Stimulated activated CD8-positive, alpha-beta memory T cell treated with anti-CD3 and anti-CD28 coated beads, Interleukin-15, amount 100 ng/mL, for 1 hour (primary cell): Measurements from ENCODE around the gene TMEM182.

Experiments
- DNase-seq: peaks from one replicate; pipeline ENCODE4 v3.0.0-alpha.2; 2020; ENCODE audit warnings: low read depth

The TMEM182 gene

DNA sequence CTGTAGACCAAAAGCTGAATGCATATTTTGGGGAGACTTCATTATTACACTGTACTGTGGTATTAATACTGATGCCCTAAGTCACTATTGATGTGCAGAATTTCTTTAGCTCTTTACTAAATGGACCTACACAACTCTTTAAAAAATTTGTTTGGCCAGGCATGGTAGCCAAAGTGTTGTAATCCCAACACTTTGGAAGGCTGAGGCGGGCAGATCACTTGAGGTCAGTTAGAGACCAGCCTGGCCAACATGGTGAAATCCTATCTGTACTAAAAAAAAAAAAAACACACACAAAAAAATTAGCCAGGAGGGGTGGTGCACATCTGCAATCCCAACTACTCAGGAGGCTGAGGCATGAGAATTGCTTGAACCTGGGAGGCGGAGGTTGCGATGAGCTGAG, 6.4 kb downstream of the TMEM182 start:
- no peak for DNase-seq

DNA sequence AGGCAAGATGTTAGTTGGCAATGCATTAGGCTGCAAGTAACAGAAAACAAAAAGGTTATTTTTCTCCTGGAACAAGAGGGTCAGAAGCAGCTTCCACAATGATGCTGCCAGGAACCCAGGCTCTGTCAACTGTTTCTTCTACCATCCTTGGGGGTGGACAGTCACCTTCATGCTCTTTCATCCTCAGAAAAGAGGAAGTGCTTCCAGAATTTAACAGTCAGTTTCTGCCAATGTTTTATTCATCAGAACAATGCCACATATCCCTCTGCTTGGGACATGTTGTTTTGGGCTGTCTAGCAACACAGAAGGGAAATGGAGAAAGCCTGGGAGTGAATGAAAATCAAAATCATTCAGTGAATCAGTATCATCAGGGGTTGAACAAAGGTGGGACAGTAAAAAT, 7.1 kb downstream of the TMEM182 start:
- DNase-seq = no peak

DNA sequence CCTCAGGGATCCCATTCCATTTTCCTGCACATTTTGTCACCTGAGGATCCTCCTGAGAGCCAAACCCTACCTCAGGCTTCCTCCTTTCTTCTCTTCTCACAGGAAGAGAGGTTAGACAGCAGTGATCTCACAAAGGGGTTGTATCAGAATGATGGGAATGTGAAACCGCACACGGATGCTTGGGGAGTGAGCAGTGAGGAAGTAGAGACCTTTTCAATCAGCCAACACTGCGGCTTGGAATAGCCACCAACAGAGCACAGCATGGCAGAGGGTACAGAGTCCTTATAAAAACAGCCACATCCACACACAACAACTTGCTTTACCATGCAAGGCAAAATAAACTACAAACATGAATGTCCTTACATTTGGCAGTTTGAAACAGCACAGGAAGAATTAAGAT, 8.7 kb downstream of the TMEM182 start:
- DNase-seq = no peak

DNA sequence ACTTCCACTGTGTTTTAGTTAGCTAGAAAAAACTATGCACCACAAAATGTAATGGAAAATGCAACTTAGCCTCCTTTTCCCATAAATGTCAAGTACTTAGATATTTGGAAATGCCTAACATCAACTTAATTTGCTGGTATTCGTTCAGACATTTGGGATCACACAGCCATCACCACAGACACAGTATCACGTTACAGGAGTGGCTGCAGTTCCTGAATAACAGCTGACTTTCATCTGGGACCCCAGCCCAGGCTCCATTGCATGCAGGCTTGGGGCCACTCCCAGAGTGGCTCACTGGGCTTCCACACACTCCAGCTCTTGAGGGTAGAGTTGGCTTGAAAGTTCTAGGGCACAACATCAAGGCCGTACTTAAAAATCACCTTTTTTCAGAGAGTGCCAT, 9.3 kb downstream of the TMEM182 start:
- DNase-seq = no peak

DNA sequence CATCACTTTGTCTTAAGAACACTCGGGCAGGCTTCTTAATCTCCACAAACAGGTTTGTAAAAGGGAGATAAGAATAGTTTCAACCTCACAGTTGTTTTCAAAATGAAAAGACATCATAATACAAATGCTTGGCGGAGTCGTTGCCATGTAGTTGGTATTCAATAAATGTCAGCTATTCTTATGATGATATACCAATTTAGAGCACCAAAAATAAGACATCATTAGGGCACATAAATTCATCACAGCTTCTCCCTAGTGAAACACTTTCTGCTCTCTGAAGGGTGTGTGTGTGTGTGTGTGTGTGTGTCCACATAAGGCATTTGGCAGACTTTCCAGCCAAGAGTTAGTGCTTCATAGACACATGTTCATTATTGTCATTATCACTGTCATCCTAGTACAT, 10.8 kb downstream of the TMEM182 start:
- DNase-seq = no peak

DNA sequence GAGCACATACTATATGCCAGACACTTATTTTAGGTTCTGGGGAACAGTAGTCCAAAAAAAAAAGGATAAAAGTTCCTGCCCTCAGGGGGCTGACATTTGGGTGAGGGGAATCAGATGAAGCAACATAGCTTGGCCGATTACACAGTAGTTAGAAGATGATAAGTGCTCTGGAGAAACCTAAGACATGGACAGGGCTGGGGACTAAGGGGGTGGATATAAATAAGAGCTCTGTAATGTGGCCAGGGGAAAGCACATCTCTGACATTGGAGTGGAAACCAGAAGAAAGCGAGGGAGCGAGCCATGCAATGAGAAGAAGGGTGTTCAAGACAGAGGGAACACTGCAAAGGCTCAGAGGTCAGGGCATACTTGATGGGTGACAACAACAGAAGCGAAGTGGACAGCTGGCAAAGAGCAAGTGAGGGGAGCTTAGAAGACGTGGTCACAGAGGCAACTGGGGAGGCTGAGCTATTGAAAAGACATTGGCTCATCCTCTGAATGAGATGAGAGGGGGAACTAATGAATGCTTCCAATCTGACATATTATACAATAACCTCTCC, 11.4 kb downstream of the TMEM182 start:
- DNase-seq = no peak

DNA sequence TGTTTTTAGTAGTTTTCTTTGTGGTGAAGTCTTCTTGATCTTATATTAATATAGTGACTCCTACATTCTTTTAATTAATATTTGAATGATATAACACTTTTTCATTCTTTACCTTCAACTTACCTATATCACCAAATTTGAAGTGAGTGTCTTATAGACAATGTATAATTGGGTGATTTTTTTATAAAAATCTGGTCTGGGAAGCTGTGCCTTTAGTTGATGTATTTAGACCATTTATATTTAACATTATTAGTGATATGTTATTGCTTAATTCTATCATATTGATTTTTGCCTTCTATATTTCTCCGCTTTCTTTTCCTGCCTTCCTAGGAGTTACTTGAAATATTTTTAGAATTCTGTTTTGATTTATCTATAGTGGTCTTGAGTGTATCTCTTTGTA, 16.4 kb downstream of the TMEM182 start:
- DNase-seq = no peak

DNA sequence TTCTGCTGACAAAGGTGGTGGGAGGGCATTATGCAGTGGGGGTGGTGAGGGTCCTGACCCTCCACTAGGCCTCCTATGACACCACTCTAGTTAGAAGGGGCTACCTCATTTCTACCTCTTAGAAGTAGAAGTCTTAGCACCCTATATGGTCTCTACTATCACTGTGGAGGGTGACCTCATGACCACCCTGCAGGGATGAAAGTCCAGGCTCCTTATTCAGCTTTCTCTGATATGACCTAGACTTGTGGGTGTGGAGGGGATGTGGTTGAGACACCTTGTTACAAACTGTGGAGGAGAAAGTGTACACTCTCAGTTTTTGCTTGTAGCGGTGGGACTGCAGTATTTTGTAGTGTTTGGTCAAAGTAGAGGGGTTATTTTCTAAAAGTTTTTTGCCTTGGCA, 18.6 kb downstream of the TMEM182 start:
- DNase-seq = no peak

DNA sequence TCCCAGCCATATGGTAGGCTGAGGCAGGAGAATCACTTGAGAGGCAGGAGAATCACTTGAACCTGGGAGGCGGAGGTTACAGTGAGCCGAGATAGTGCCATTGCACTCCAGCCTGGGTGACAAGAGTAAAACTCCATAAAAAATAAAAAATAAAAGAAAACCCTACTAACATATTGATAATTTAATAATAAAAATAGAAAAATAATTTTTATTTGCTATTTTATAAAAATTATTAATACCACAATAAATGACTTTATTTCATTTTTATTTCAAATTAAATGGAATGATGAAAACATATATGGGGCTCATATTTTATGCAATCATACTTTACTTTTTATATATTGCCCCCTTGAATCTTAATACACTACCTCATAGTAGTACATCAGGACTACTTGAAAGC, 20.4 kb downstream of the TMEM182 start:
- no peak for DNase-seq

DNA sequence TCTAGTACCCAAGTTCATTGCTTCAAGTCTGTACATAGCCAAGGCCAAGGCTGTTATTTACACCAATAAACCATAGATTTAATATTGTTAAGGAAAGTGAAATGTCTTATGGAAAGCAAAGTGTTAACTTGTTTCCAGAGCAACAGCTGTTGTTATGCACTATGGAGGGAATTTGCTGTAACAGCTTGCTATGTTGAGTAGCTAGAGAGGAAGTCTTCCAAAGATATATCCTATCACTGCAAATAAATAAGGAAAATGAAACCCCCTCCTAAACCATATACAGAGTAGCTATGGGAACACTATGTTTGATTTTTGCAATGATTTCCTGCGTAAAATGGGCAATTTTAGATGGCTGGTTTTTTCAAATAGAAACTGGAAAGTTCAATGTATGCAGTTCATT, 21.1 kb downstream of the TMEM182 start:
- DNase-seq = no peak

DNA sequence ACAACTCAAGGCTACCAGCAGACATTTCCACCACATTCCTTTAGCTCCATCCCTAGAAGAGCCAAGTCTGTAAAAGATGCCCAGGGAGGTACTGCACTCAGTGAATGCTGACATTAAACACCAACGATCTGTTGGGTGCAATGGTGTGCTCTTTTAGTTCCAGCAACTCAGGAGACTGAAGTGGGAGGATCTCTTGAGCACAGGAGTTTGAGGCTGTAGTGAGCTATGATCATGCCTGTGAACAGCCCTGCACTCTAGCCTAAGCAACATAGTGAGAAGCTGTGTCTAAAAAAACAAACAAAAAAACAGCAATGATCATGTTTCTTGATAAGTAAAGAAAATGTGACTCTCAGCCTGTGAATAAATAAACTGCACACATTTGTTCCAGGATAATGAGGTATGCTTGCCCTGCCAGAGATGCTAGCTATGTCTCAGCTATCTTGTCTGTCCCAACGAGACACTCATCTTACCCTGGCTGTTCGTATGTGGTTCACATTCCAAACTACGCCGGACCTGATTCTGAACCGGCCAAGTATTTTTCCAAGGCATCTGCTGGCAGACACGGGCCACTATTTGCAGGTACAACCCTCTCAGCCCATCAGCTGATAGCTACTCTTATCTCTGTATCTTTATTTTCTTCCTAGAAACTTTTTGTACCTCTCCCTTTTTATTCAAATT, 21.8 kb downstream of the TMEM182 start:
- no peak for DNase-seq

DNA sequence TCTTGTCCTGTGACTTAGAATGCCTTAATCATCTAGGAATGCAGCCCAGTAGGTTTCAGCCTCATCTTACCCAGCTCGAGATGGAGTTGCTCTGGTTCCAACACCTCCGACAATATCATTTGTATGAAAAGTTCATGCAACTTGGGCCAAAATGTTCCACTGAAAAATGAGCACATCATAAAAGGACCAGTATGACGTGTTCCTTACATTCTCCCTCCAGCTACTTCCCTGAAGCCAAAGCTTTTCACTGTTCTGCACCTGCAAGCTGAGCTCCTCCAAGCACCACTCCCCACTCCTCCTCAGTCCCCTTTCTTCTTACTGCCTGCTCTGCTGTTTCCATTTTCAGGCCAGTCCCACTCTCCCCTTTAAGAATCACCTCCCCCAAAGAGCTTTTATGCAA, 23.1 kb downstream of the TMEM182 start:
- DNase-seq = no peak

DNA sequence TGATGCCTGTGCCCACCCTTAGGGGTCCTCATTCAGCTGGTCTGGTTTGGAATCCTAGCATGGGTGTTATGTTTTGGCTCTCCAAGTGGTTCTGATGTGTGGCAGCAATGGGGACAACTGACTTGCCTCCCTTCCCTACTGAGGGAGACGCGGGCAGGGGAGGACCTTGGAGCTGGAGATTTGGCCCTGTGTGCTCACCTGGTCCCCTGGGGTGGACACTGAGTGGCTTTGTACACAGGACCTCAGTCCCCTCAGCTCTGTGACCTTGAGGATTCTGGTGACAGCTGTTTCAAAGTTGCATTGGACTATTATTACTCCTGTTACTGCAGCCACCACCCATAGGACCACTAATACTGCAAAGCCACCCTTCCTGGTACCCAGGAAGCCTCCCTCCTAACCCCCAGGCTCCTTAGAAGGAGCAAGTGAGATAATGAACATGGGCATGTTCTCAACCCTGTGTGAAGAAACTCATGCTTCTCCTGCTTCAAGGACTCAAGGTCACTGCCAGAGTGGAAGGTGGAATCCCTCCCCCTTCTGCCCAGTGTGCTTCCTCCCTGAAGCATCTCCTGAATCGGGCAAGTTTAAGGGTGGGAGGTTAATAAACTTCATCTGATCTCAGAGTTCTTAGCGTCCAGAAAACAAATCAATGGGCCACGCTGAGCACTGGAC, 26.5 kb downstream of the TMEM182 start:
- DNase-seq = no peak

DNA sequence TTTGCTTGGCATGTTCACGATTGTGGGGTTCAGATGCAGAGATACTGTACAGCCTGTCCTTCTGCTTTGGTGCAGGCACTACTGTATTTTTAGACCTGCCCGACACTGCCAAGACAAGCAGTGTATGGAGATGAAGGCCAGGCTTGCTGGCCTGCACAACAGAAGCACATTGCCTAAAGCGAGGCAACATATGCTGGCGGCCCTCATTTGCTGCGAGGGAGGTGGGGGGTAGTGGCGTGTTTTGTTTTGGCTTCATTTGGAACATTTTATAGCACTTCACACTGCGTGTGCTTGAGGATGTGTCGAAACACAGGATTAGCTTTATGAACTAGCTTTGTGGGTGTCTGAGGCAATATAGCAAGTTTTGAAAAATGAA, 27.0 kb downstream of the TMEM182 start:
- DNase-seq = no peak

DNA sequence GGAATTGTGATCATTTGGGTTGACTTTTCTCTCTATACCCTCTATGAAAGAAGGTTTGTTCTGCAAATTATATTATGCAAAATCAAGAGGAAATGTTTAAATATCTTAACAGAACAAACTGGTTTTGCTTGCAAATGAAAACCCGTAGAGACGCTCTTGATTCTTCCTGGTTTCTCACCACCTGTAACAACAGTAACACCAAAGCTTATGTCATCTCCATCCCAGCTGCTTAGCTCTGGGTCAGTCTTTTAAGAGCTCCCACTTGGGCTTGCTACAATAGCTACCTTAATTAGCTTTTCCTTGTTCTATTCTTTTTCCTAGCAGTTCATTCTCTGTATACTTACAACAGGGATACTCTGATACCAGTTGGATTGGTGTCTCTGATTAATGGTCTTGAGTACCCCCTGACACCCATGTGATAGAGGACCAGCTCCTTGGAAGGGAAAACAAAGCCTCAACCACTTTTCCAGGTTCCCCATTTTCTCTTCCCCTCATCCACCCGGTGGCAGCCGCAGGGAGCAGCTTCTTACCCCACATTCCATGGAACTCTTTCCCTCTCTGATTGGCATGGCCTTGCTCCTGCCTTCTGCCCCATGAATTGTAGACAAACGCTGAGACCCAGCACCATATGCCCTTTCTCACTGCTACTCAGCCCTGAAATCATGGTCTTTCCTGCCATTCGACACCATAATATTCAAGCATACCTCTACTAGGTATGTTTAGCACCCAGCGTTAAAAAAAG, 27.7 kb downstream of the TMEM182 start:
- no peak for DNase-seq

DNA sequence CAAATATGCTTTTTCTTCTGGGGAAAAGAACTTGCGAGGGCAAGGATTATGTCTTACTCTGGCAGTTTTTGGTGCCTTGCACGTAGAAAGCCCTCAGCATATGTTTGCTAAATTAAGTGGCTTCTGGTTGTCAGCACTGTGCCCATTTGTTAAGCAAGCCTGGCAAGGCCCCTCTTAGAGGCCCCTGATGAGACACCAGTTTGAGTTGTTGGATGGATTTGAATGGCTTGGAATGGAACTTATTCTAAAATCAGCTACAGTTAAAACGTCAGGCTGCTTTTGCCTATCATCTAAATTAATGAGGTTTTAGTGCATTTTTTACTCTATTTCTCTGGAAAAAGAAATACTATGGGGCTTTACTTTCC, 28.2 kb downstream of the TMEM182 start:
- no peak for DNase-seq

DNA sequence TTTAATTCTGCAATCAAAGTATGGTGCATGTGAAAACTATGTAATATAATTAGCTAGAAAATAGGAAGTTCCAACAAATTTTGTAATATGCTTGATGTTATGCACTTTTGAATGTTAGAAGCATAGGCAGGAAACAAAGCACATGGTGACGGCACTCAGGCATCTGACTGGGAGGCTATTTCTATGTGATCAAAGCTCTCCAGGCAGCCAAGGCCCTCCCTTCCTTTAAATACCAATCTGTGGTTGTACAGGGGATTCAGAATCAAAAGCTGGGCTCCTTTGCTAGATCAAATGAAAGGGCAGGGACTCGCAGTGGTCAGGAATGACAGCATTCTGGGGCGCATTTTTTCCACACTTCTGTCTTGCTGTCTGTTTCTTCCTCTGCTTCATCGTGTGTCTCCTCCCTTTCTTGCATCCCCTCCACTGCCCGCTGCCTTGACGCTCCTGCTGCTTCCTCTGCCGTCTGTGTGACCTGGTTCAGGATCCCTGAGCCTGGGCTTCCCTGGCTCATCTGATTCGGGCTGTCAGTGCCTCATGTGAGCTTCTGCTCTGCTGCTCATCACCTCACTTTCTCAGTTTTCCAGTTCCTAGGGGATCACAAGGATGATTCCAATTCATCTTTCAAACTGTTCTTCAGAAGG, 30.9 kb downstream of the TMEM182 start:
- no peak for DNase-seq

DNA sequence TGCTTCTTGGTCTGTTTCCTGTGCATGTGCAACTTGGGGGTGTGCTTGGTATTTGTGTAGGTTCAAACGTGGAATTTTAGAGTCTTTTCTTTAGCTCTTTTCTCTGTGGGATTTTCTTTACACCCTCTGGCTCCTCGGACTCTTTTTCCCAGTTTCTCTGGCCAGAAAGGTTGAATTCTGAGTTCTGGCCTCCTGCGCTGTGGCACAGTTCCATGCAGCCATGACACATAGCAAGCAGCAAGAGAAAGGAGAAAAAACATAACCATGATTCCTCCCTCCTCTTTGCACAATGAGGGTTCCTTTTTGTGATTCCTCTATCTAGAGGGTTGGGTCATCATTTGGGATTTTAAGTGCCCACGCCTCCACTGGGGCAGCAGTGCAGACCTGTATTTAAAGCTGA, 33.8 kb downstream of the TMEM182 start:
- DNase-seq = no peak

DNA sequence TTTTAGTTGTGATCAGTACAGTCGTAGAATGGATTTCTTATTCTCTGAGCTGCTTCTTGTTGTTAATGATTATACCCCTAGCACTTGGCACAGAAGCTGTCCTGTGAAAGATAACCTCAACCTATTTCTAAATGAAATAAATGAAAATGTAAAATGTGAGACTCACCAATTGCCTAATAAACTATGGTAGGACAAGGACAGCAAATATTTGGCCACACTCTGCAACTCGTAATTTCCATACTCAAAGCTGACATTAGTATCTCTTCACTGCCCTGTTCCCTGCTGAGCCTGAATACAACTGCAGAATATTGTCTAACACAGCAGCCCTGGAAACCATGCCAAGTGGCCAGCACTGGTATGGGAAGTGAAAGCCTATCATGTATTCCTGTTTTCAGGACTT, 34.5 kb downstream of the TMEM182 start:
- DNase-seq = no peak

DNA sequence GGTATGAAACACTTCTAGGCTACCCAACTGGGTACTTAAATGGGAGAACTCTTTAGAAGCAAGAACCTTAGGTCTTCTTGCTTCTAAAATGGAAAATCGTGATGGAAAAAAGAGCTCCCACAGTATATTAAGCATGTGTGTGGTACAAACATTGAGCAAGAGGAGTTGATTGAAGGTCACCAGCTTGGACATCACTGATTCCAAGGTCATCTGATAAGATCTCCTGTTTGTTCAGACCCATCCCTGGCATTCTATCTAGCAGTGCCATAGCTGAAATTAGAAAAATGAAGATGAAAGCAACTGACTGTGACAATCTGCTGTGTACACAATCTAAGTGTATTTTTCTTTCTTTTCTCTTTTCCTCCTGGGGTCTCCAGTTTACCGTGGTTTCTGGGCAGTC, 35.7 kb downstream of the TMEM182 start:
- DNase-seq = no peak

DNA sequence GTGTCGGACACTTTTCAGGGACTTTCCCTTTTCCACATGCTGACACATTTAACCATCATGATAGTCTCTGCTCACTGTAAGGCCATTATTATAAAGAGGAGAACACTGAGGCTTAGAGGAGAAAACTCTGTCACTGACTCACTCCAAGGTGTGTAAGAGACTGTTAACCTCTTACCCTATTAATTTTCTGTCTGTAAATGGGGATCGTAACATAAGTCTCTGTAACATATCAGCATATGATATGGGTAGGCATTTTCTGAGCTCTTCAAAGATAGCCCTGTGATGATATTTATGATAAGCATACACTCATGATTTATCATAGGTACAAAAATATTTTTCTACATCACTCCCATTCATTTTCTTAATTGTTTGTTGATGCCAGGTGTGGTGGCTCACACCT, 36.4 kb downstream of the TMEM182 start:
- no peak for DNase-seq

DNA sequence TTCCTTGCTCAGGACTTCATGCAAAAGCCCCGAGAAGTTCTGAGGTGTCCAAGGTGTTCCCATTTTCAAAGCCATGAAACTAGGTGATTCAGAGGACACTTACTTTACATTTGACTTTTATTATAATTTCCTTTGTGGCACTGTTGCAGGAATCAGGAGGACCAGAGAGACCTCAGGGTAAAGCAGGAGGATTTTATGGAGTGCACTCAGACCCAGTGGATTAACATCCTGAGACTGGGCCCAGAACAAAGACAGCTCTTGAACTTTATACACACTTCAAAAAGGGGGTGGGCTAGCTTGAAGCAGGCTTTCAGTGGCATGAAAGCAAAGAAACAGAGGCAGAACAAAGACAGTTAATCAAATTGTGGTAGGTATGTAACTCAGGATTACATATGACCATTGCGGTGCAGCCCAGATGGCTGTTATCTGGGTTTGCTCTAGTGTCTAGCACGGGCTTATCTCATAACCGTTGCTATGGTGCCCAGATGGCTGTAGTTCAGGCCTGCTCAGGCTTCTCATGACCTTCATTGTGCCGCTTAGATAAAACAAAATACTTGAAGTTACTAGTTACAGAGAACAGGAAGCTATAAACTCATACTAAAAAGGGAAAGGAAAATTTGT, 39.4 kb downstream of the TMEM182 start:
- no peak for DNase-seq
